Caco-2 (cell line): ENCODE data around the gene ABCD1. TPM values are rescaled to one million over a fixed set of nuclear protein-coding genes. Genes with fewer than 3 reads are reported as not detected.
A peak's percentile ranks its signal among the peaks of the same experiment; 100 is the strongest.

Source experiments
- BruUV-seq: library from RNA; stranded (reverse); fragments of 400-500 nt; replicated peaks from 2 replicates; lab custom pipeline; 2021; lab: Mats Ljungman, UMichigan
- CTCF ChIA-PET: fragments of 300-600 bp; sonication (Branson Sonifier 250); formaldehyde crosslinking; loops from one replicate; lab custom pipeline; 2022; ENCODE audit warnings: antibody characterized with exemption; lab: Charles Lee
- POLR2A ChIA-PET: fragments of 300-600 bp; sonication (Branson Sonifier 250); formaldehyde crosslinking; loops from one replicate; lab custom pipeline; 2022; ENCODE audit warnings: antibody characterized with exemption; lab: Charles Lee
- DNase-seq, 2 experiments: peaks; one replicate each; pipeline versions ENCODE4 v3.0.0 to v3.0.0-alpha.2; 2020 to 2022
- H3K27me3 ChIP-seq: replicated peaks from 2 replicates; pipeline ENCODE4 v1.6.0; 2011; ENCODE audit warnings: low read length; ENCODE audit not compliant: control insufficient read depth, insufficient read depth
- H3K36me3 ChIP-seq: 2 replicates; pipeline ENCODE4 v1.5.1; 2011; ENCODE audit warnings: low read length; ENCODE audit not compliant: control insufficient read depth, insufficient read depth
- H3K4me1 ChIP-seq: fragments of 250-450 bp; sonication (Bioruptor Pico); 2 replicates; pipeline ENCODE4 v1.5.1; 2020; ENCODE audit warnings: mild to moderate bottlenecking
- H3K4me3 ChIP-seq: 2 replicates; pipeline ENCODE4 v1.5.1; 2011; ENCODE audit warnings: low read depth, mild to moderate bottlenecking, control low read depth, low read length
- H3K9me3 ChIP-seq: fragments of 250-450 bp; sonication (Bioruptor Pico); 2 replicates; pipeline ENCODE4 v1.5.1; 2020; ENCODE audit warnings: mild to moderate bottlenecking, moderate library complexity
- H3K27ac Mint-ChIP-seq: one replicate; pipeline ENCODE4 v1.8.0; 2022; ENCODE audit warnings: mixed read lengths; ENCODE audit not compliant: unreplicated experiment
- H3K27me3 Mint-ChIP-seq: one replicate; pipeline ENCODE4 v1.8.0; 2022; ENCODE audit warnings: mixed read lengths; ENCODE audit not compliant: insufficient read depth, unreplicated experiment
- H3K36me3 Mint-ChIP-seq: one replicate; pipeline ENCODE4 v1.8.0; 2022; ENCODE audit warnings: mild to moderate bottlenecking, mixed read lengths; ENCODE audit not compliant: insufficient read depth, unreplicated experiment
- H3K4me1 Mint-ChIP-seq: one replicate; pipeline ENCODE4 v1.8.0; 2022; ENCODE audit warnings: low read depth, mixed read lengths; ENCODE audit not compliant: unreplicated experiment
- H3K4me3 Mint-ChIP-seq: one replicate; pipeline ENCODE4 v1.8.0; 2022; ENCODE audit warnings: mild to moderate bottlenecking, moderate library complexity, mixed read lengths; ENCODE audit not compliant: unreplicated experiment
- H3K9me3 Mint-ChIP-seq: one replicate; pipeline ENCODE4 v1.8.0; 2022; ENCODE audit warnings: mixed read lengths; ENCODE audit not compliant: unreplicated experiment
- intact Hi-C: fragments of 100-400 bp; cut with micrococcal nuclease; formaldehyde crosslinking; loops from one replicate; pipeline ENCODE4 v1.10.0; 2022; ENCODE audit not compliant: unreplicated experiment
- total RNA-seq: library from RNA; stranded (reverse); gene quantifications from 2 replicates; pipeline ENCODE4 v1.2.3, GENCODE V29; 2022
- TF ChIP-seq, protein P1 (sequence below), 2 experiments: fragments of 200-600 bp in 1 of 2; IDR thresholded peaks; 1 replicate in 1 of 2; 2 replicates in 1 of 2; pipeline versions ENCODE4 v1.5.1 to v1.8.0; 2011 to 2022; ENCODE audit warnings: antibody characterized with exemption in 1 of 2, control low read depth in 1 of 2, inconsistent platforms in 1 of 2, low read depth in 1 of 2, low read length in 1 of 2, mild to moderate bottlenecking in 1 of 2, moderate library complexity in 1 of 2; ENCODE audit not compliant: insufficient read depth in 1 of 2, severe bottlenecking in 1 of 2, unreplicated experiment in 1 of 2

ABCD1 gene
- total RNA-seq, 1 experiment from 2014 or later, result 4.3 TPM

DNA sequence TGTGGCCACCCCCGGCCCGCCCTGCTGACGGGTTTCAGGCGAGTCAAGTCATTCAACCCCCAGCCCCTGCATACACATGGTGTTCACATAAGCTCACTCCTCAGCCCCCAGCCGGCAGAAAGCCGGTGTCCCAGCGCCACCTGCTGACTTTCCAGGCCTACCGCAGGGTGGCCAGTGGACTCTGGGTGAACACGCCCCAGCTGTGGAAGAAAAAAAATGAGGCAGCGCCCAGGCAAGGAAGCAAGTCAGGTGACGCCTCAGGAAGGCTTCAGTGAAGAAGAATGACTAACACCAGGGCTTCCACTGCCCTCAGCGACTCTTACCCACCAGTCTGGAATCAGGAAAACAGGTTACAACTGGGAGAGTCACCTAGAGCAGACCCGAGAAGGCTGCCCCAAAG lies 16.2 kb upstream of the ABCD1 start:
- Histone ChIP-seq H3K36me3 (no peaks in the 10 kb centered on the region), H3K4me3 (no peak overlapping the region), H3K9me3 (no peaks in the 10 kb centered on the region), H3K27me3 (no peaks in the 10 kb centered on the region), H3K4me1 (no peaks in the 10 kb centered on the region)
- H3K36me3 Mint-ChIP-seq, result peaks cover 28% of the 10 kb centered on the region
- ChIA-PET POLR2A (no interaction called here), CTCF (interaction anchor here (1.0 kb wide), 3 partner anchors 21 to 169 kb away, joined by 3 to 13 read pairs (median 4); partner anchors contain the start of gene SLC6A8)
- BruUV-seq, result no TSS peak
- H3K9me3 Mint-ChIP-seq, result no peaks in the 10 kb centered on the region
- intact Hi-C loops, result loop anchor here (1.0 kb wide), 1 partner anchor 21 kb away; the partner anchor contains the start of gene SLC6A8
- TF ChIP-seq, protein P1, sequence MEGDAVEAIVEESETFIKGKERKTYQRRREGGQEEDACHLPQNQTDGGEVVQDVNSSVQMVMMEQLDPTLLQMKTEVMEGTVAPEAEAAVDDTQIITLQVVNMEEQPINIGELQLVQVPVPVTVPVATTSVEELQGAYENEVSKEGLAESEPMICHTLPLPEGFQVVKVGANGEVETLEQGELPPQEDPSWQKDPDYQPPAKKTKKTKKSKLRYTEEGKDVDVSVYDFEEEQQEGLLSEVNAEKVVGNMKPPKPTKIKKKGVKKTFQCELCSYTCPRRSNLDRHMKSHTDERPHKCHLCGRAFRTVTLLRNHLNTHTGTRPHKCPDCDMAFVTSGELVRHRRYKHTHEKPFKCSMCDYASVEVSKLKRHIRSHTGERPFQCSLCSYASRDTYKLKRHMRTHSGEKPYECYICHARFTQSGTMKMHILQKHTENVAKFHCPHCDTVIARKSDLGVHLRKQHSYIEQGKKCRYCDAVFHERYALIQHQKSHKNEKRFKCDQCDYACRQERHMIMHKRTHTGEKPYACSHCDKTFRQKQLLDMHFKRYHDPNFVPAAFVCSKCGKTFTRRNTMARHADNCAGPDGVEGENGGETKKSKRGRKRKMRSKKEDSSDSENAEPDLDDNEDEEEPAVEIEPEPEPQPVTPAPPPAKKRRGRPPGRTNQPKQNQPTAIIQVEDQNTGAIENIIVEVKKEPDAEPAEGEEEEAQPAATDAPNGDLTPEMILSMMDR (IDR thresholded peaks at IDR 0.05; ENCODE audit: insufficient read depth in 1 of 2, low read depth in 1 of 2, low read length in 1 of 2, severe bottlenecking in 1 of 2, unreplicated experiment in 1 of 2), result peak in 1 of 2 experiments; percentile 78
- no peak overlapping the region for H3K4me3 Mint-ChIP-seq
- DNase-seq, result peak; percentile 81 to 83
- peak overlapping the region; percentile 29 for H3K27ac Mint-ChIP-seq
- H3K4me1 Mint-ChIP-seq, result peaks cover 8% of the 10 kb centered on the region
- no peaks in the 10 kb centered on the region for H3K27me3 Mint-ChIP-seq

DNA sequence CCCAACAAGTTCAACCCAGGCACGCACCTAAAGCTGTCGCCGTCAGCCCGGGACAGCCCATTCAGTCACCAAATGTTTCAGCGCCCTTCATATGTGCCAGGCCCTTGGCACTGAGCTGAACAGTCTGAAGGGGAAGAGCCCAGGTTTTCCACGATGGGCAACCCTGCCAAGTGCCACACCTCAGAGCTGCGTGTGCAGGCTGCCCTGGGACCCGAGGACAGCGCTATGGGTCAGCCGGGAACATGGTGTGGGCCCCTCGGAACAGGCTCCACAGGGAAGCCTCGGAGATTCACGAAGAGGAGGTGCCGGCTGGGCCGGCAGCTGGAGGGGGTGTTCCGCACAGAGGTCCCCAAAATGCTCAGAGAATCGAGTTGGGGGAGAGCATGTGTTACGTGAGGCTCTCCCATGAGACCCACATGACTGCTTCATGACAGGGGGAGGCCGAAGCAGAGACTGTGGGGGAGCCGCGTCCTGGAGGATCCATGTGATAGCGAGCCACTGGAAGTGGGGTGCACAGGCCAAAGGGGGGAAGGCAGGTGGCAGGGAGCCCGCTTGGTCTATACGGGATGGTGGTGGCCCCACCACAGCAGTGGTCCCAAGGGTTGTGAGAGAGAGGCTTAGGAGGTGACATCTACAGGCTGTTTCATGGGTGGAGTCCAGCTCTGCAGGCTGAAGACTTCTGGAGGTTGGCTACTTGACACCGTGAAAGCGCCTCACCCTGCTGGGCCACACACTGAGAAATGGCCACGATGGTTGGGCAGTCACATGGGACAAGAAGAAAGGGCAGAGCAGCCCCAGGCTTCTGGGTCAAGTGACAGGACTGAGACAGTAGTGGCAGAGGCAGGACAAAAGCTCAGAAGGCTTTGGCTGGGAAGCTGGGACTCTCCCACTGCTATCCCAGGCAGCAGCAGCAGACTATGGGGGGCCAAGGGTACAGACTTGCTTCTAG lies 14.7 kb upstream of the ABCD1 start:
- ChIA-PET POLR2A (no interaction called here), CTCF (no interaction called here)
- no peaks in the 10 kb centered on the region for H3K9me3 Mint-ChIP-seq
- no peak for DNase-seq
- TF ChIP-seq, protein P1 (IDR thresholded peaks at IDR 0.05; ENCODE audit: insufficient read depth in 1 of 2, low read depth in 1 of 2, low read length in 1 of 2, severe bottlenecking in 1 of 2, unreplicated experiment in 1 of 2), result no peak
- H3K4me3 Mint-ChIP-seq, result no peak overlapping the region
- H3K27ac Mint-ChIP-seq, result no peak overlapping the region
- Histone ChIP-seq H3K36me3 (no peaks in the 10 kb centered on the region), H3K4me1 (no peaks in the 10 kb centered on the region), H3K9me3 (no peaks in the 10 kb centered on the region), H3K27me3 (no peaks in the 10 kb centered on the region), H3K4me3 (no peak overlapping the region)
- intact Hi-C loops, result no loop called here
- H3K4me1 Mint-ChIP-seq, result peaks cover 8% of the 10 kb centered on the region
- BruUV-seq, result no TSS peak
- H3K27me3 Mint-ChIP-seq, result no peaks in the 10 kb centered on the region
- peaks cover 29% of the 10 kb centered on the region for H3K36me3 Mint-ChIP-seq

DNA sequence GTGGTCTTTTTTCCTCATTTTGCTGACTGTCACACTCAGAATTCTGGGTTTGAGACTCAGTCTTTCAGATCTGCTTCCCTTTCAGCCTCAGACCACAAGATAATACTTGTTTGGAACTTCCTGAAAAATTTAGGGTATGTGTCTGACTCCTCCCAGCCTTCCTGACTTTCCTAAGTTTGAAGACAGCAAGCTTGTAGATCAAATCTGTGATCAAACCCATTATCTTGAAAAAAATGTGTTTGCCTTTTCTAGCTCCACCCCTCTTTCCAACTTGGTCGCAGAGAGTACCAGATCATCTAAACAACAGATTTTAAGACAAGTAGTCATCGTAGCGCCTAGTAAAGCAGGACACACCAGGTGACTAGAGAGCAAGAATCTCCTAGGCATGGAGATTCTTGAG lies 10.4 kb upstream of the ABCD1 start:
- ChIA-PET POLR2A (no interaction called here), CTCF (no interaction called here)
- peaks cover 33% of the 10 kb centered on the region for H3K36me3 Mint-ChIP-seq
- no peak overlapping the region for H3K4me3 ChIP-seq
- no peaks in the 10 kb centered on the region for H3K27me3 ChIP-seq
- DNase-seq, result no peak
- TF ChIP-seq, protein P1 (IDR thresholded peaks at IDR 0.05; ENCODE audit: insufficient read depth in 1 of 2, low read depth in 1 of 2, low read length in 1 of 2, severe bottlenecking in 1 of 2, unreplicated experiment in 1 of 2), result no peak
- no peaks in the 10 kb centered on the region for H3K27me3 Mint-ChIP-seq
- no peaks in the 10 kb centered on the region for H3K36me3 ChIP-seq
- H3K4me3 Mint-ChIP-seq, result no peak overlapping the region
- intact Hi-C loops, result no loop called here
- H3K4me1 Mint-ChIP-seq, result peaks cover 8% of the 10 kb centered on the region
- no peaks in the 10 kb centered on the region for H3K9me3 Mint-ChIP-seq
- no peak overlapping the region for H3K27ac Mint-ChIP-seq
- no peaks in the 10 kb centered on the region for H3K4me1 ChIP-seq
- BruUV-seq, result no TSS peak
- no peaks in the 10 kb centered on the region for H3K9me3 ChIP-seq
